PC-3 (cell line): ENCODE measurements around the gene VIPAS39. TPM values are rescaled to one million over a fixed set of nuclear protein-coding genes. Genes with fewer than 3 reads are reported as not detected.

Source experiments
- ATAC-seq: fragments of 200-7000 bp; cut with Tn5 transposase; 2 replicates; pipeline ENCODE4 v1.9.1; 2020; ENCODE audit warnings: mild to moderate bottlenecking, moderate library complexity
- BruUV-seq: library from RNA; stranded (reverse); fragments of 400-500 nt; replicated peaks from 2 replicates; lab custom pipeline; 2021; lab: Mats Ljungman, UMichigan
- CTCF ChIA-PET: fragments of 300-600 bp; sonication (Branson Sonifier 250); formaldehyde crosslinking; loops from one replicate; lab custom pipeline; 2022; ENCODE audit warnings: antibody characterized with exemption; lab: Charles Lee
- POLR2A ChIA-PET: fragments of 300-600 bp; sonication (Branson Sonifier 250); formaldehyde crosslinking; loops from one replicate; lab custom pipeline; 2022; ENCODE audit warnings: antibody characterized with exemption; ENCODE audit not compliant: unreplicated experiment; lab: Charles Lee
- DNase-seq: peaks from one replicate; pipeline ENCODE4 v3.0.0-alpha.2; 2015
- H2AFZ ChIP-seq: fragments of 300-600 bp; sonication (generic); 2 replicates; pipeline ENCODE4 v1.6.0; 2016; ENCODE audit warnings: antibody characterized with exemption, low read length
- H3F3A ChIP-seq: fragments of 300-600 bp; sonication (generic); one replicate; pipeline ENCODE4 v1.6.0; 2017; ENCODE audit warnings: antibody characterized with exemption, low read length, control low read depth, mild to moderate bottlenecking; ENCODE audit not compliant: unreplicated experiment
- H3K27ac ChIP-seq: fragments of 300-600 bp; sonication (generic); 2 replicates; pipeline ENCODE4 v1.5.1; 2016; ENCODE audit warnings: mild to moderate bottlenecking, low read length
- H3K27me3 ChIP-seq: fragments of 300-600 bp; sonication (generic); 2 replicates; pipeline ENCODE4 v1.6.1; 2016; ENCODE audit warnings: low read length, mixed read lengths
- H3K36me3 ChIP-seq: fragments of 300-600 bp; sonication (generic); 2 replicates; pipeline ENCODE4 v1.6.1; 2016; ENCODE audit warnings: low read depth, mixed run types, low read length, mixed read lengths
- H3K4me1 ChIP-seq: fragments of 300-600 bp; sonication (generic); 2 replicates; pipeline ENCODE4 v1.5.1; 2016; ENCODE audit warnings: low read length; ENCODE audit not compliant: insufficient read depth
- H3K4me2 ChIP-seq: fragments of 300-600 bp; sonication (generic); 2 replicates; pipeline ENCODE4 v1.6.0; 2016; ENCODE audit warnings: low read length
- H3K4me3 ChIP-seq: fragments of 300-600 bp; sonication (generic); 2 replicates; pipeline ENCODE4 v1.5.1; 2016; ENCODE audit warnings: mild to moderate bottlenecking, low read length, mixed read lengths
- H3K79me2 ChIP-seq: fragments of 300-600 bp; sonication (generic); 2 replicates; pipeline ENCODE4 v1.6.1; 2017; ENCODE audit warnings: low read length, mixed read lengths
- H3K9ac ChIP-seq: fragments of 300-600 bp; sonication (generic); 2 replicates; pipeline ENCODE4 v1.6.0; 2016; ENCODE audit warnings: mild to moderate bottlenecking, low read length
- H3K9me2 ChIP-seq: fragments of 300-600 bp; sonication (generic); replicated peaks from 2 replicates; pipeline ENCODE4 v1.6.1; 2016; ENCODE audit warnings: mixed run types, low read length, mixed read lengths
- H3K9me3 ChIP-seq: fragments of 300-600 bp; sonication (generic); 2 replicates; pipeline ENCODE4 v1.6.1; 2016; ENCODE audit warnings: low read length, mixed read lengths
- H4K20me1 ChIP-seq: fragments of 300-600 bp; sonication (generic); 2 replicates; pipeline ENCODE4 v1.6.1; 2016; ENCODE audit warnings: low read length, mixed read lengths
- EZH2 ChIP-seq: fragments of 300-600 bp; sonication (generic); IDR thresholded peaks from one replicate; pipeline ENCODE4 v1.6.1; 2017; ENCODE audit warnings: antibody characterized with exemption, mild to moderate bottlenecking, low read length; ENCODE audit not compliant: unreplicated experiment
- EZH2phosphoT487 ChIP-seq: fragments of 300-600 bp; sonication (generic); IDR thresholded peaks from 2 replicates; pipeline ENCODE4 v1.6.1; 2018; ENCODE audit warnings: mild to moderate bottlenecking, antibody characterized with exemption, low read length, borderline replicate concordance
- intact Hi-C: fragments of 100-400 bp; cut with micrococcal nuclease; formaldehyde crosslinking; loops from 2 replicates; pipeline ENCODE4 v1.9.0; 2023
- total RNA-seq: library from RNA; depleted of rRNA; stranded (reverse); fragments of >200 nt; gene quantifications from 2 replicates; pipeline ENCODE4 v1.2.3, GENCODE V29; 2014
- TF ChIP-seq, protein P1 (sequence below): fragments of 300-600 bp; sonication (generic); conservative IDR thresholded peaks from 2 replicates; pipeline ENCODE4 v1.5.1; 2017; ENCODE audit warnings: antibody characterized with exemption, low read depth, mild to moderate bottlenecking, low read length

The VIPAS39 gene
- total RNA-seq, 1 experiment from 2014 or later, result 20.2 TPM

DNA sequence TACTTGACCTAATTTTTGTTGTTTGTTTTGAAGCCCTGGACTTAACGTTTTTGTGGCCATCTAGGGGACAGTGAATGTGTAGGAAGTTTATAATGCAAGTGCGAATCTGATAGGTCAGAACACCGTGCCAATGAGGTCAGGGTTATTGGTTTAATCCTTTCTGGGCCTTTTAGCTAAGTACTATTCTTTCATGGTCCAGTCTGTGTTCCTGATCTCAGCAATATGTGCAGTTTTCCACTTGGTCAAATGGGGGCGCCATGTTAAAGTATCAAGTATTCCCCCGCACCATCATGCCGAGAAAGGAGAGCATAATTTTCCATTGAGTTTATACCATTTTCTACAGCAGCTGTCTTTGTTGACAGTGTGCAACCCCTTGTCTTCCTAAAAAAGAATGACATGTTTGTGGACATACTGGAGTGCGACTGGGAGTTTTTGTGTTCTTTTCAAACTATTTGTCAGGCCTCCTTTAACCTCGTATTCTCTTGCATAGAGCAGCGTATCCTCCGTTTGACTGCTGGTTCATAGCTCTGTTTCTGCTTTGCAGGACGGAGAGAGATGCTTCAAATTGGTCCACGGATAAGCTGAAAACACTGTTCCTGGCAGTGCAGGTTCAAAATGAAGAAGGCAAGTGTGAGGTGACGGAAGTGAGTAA is 1.8 kb upstream of the VIPAS39 start:
- no peak for ATAC-seq
- H4K20me1 ChIP-seq, result peaks cover 13% of the 10 kb centered on the region
- no peak for TF ChIP-seq EZH2phosphoT487
- TF ChIP-seq EZH2, result no peak
- TF ChIP-seq, protein P1, sequence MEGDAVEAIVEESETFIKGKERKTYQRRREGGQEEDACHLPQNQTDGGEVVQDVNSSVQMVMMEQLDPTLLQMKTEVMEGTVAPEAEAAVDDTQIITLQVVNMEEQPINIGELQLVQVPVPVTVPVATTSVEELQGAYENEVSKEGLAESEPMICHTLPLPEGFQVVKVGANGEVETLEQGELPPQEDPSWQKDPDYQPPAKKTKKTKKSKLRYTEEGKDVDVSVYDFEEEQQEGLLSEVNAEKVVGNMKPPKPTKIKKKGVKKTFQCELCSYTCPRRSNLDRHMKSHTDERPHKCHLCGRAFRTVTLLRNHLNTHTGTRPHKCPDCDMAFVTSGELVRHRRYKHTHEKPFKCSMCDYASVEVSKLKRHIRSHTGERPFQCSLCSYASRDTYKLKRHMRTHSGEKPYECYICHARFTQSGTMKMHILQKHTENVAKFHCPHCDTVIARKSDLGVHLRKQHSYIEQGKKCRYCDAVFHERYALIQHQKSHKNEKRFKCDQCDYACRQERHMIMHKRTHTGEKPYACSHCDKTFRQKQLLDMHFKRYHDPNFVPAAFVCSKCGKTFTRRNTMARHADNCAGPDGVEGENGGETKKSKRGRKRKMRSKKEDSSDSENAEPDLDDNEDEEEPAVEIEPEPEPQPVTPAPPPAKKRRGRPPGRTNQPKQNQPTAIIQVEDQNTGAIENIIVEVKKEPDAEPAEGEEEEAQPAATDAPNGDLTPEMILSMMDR, result peak; percentile 98
- peak; percentile 82 for DNase-seq
- no peaks in the 10 kb centered on the region for H3K9me2 ChIP-seq
- H3K4me1 ChIP-seq, result peaks cover 19% of the 10 kb centered on the region
- H3K36me3 ChIP-seq, result peaks cover 33% of the 10 kb centered on the region
- no peaks in the 10 kb centered on the region for H3K9me3 ChIP-seq
- no peak overlapping the region for H3K27ac ChIP-seq
- ChIA-PET POLR2A (interaction anchor here (0.6 kb wide), 1 partner anchor 970 kb away, joined by 3 read pairs; no protein-coding TSS in a partner anchor), CTCF (interaction anchor here (0.5 to 1.5 kb wide), 5 partner anchors 83 to 259 kb away, joined by 3 to 5 read pairs (median 3); partner anchors contain the start of gene TMED8)
- peak overlapping the region; percentile 92 for H3K4me2 ChIP-seq
- peak overlapping the region; percentile 90 for H3K9ac ChIP-seq
- BruUV-seq, result no TSS peak
- intact Hi-C loops, result loop anchor here (1.0 to 5.0 kb wide), 3 partner anchors 92 to 307 kb away; partner anchors contain the start of gene SPTLC2
- H3K4me3 ChIP-seq, result peak overlapping the region; percentile 82
- H3K27me3 ChIP-seq, result no peaks in the 10 kb centered on the region
- H3K79me2 ChIP-seq, result peaks cover 52% of the 10 kb centered on the region
- no peak overlapping the region for H2AFZ ChIP-seq
- H3F3A ChIP-seq, result no peaks in the 10 kb centered on the region

DNA sequence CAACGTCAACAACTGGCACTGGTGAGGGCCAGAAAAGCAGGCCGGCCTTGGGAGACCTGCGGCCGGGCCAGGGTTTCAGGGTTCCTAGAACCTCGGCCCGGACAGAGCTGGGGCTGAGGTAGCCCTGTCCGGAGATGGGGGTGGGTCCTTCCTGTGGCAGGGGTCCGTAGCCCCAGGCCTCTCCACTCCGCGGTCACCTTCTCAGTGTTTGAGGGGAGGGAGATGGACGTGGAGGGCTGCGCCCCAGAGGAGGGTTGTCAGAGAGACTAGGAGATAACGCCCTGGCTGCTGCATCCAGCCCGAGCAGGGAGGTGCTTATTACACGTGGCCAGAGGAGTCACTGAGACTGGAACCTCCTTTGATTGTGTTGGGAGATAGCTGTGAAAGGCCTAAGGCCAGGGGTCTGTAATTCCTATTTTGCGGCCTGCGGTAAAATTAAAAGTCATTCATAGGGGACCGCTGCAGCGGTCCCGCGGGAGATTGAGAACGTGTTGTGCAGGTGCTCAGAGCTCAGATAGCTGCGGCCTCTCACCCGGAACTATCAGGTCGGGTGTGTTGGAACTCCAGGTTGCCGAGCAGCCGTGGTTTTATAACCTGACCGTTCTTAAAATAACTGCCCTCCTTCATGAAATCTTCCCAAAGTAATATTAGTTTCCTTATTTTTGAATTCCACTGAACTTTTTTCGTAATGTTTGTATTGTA is 999 bp upstream of the VIPAS39 start:
- peak overlapping the region; percentile 90 for H3K9ac ChIP-seq
- peak overlapping the region; percentile 73 for H2AFZ ChIP-seq
- no peaks in the 10 kb centered on the region for H3K27me3 ChIP-seq
- peak overlapping the region; percentile 82 for H3K4me3 ChIP-seq
- peaks cover 19% of the 10 kb centered on the region for H3K4me1 ChIP-seq
- POLR2A ChIA-PET, result no interaction called here
- peaks cover 13% of the 10 kb centered on the region for H4K20me1 ChIP-seq
- no peaks in the 10 kb centered on the region for H3F3A ChIP-seq
- CTCF ChIA-PET, result interaction anchor here (0.5 to 1.5 kb wide), 4 partner anchors 82 to 260 kb away, joined by 3 to 4 read pairs (median 3); partner anchors contain the start of gene TMED8
- intact Hi-C loops, result loop anchor here (5.0 kb wide), 2 partner anchors 159 to 306 kb away; partner anchors contain the start of gene SPTLC2
- H3K36me3 ChIP-seq, result peaks cover 26% of the 10 kb centered on the region
- DNase-seq (peak; percentile 43), ATAC-seq (0 out of 2 replicates have a peak, but pooled peaks have one; percentile 5)
- BruUV-seq, result TSS peak; percentile 41
- H3K9me3 ChIP-seq, result no peaks in the 10 kb centered on the region
- peaks cover 52% of the 10 kb centered on the region for H3K79me2 ChIP-seq
- H3K27ac ChIP-seq, result peak overlapping the region; percentile 50
- TF ChIP-seq EZH2 (no peak), EZH2phosphoT487 (no peak)
- TF ChIP-seq, protein P1, result no peak
- peak overlapping the region; percentile 92 for H3K4me2 ChIP-seq
- H3K9me2 ChIP-seq, result no peaks in the 10 kb centered on the region
